Measurements from ENCODE around the gene PYDC1. TPM values are rescaled to one million over a fixed set of nuclear protein-coding genes. Genes with fewer than 3 reads are reported as not detected.

PYDC1 gene
- total RNA-seq, 1 donor from 2014 or later: not detected

GRCh38 chr16:31194898-31195297, 22.0 kb downstream of the PYDC1 start:
- Mint-ChIP-seq H3K4me1 (ENCODE audit: low read depth, unreplicated experiment) (peaks cover 3% of the 10 kb centered on the region), H3K4me3 (ENCODE audit: unreplicated experiment) (no peak overlapping the region), H3K27ac (ENCODE audit: unreplicated experiment) (no peak overlapping the region), H3K27me3 (ENCODE audit: unreplicated experiment) (peaks cover 7% of the 10 kb centered on the region), H3K9me3 (ENCODE audit: unreplicated experiment) (peaks cover 8% of the 10 kb centered on the region), H3K36me3 (ENCODE audit: unreplicated experiment) (peaks cover 14% of the 10 kb centered on the region)
- DNase-seq: no peak
- no peak for TF ChIP-seq CTCF (IDR thresholded peaks at IDR 0.05; ENCODE audit: partially characterized antibody, unreplicated experiment)

GRCh38 chr16:31193874-31194273, 23.1 kb downstream of the PYDC1 start:
- Mint-ChIP-seq H3K4me1 (ENCODE audit: low read depth, unreplicated experiment) (no peaks in the 10 kb centered on the region), H3K4me3 (ENCODE audit: unreplicated experiment) (no peak overlapping the region), H3K27me3 (ENCODE audit: unreplicated experiment) (peaks cover 4% of the 10 kb centered on the region), H3K9me3 (ENCODE audit: unreplicated experiment) (peaks cover 5% of the 10 kb centered on the region), H3K27ac (ENCODE audit: unreplicated experiment) (no peak overlapping the region), H3K36me3 (ENCODE audit: unreplicated experiment) (peaks cover 6% of the 10 kb centered on the region)
- DNase-seq: no peak
- TF ChIP-seq CTCF (IDR thresholded peaks at IDR 0.05; ENCODE audit: partially characterized antibody, unreplicated experiment): no peak

- peaks cover 6% of the 10 kb centered on the region for H3K36me3 Mint-ChIP-seq (ENCODE audit: unreplicated experiment)
- no peaks in the 10 kb centered on the region for H3K4me1 Mint-ChIP-seq (ENCODE audit: low read depth, unreplicated experiment)
- no peak for DNase-seq
- peaks cover 4% of the 10 kb centered on the region for H3K27me3 Mint-ChIP-seq (ENCODE audit: unreplicated experiment)
- TF ChIP-seq CTCF (IDR thresholded peaks at IDR 0.05; ENCODE audit: partially characterized antibody, unreplicated experiment): no peak
- H3K4me3 Mint-ChIP-seq (ENCODE audit: unreplicated experiment): no peak overlapping the region
- H3K27ac Mint-ChIP-seq (ENCODE audit: unreplicated experiment): no peak overlapping the region
- peaks cover 2% of the 10 kb centered on the region for H3K9me3 Mint-ChIP-seq (ENCODE audit: unreplicated experiment)
Measured at GRCh38 chr16:31192856-31193642, 23.9 kb downstream of the PYDC1 start.

GRCh38 chr16:31191697-31192428, 25.1 kb downstream of the PYDC1 start:
- no peak for DNase-seq
- peaks cover 4% of the 10 kb centered on the region for H3K27me3 Mint-ChIP-seq (ENCODE audit: unreplicated experiment)
- H3K4me1 Mint-ChIP-seq (ENCODE audit: low read depth, unreplicated experiment): no peaks in the 10 kb centered on the region
- no peak overlapping the region for H3K27ac Mint-ChIP-seq (ENCODE audit: unreplicated experiment)
- H3K36me3 Mint-ChIP-seq (ENCODE audit: unreplicated experiment): peaks cover 6% of the 10 kb centered on the region
- peaks cover 2% of the 10 kb centered on the region for H3K9me3 Mint-ChIP-seq (ENCODE audit: unreplicated experiment)
- TF ChIP-seq CTCF (IDR thresholded peaks at IDR 0.05; ENCODE audit: partially characterized antibody, unreplicated experiment): no peak
- H3K4me3 Mint-ChIP-seq (ENCODE audit: unreplicated experiment): no peak overlapping the region

All from glutamatergic neuron (in vitro differentiated cells).